ENCODE results near the gene SSR1.

SSR1 gene

DNA sequence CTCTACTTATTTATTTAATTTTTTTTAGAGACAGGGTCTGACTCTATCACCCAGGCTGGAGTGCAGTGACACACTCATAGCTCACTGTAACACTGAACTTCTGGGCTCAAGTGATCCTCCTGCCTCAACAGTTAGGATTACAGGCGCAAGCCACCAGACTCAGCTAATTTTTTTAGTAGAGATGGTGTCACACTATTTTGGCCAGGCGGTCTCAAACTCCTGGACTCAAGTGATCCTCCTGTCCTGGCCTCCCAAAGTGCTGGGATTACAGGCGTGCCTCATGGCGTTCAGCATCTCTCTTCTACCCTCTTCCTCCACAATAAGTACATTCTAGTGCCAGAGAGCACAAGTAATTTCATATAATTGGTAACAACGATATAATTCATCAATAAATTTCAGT, 5.5 kb downstream of the SSR1 start:
- DNase-seq (ENCODE audit: insufficient read length, low spot score) = no peak
- no peak for FAIRE-seq
- TF ChIP-seq POLR2A (IDR thresholded peaks at IDR 0.05; ENCODE audit: low read depth, low read length) (no peak), POLR2AphosphoS5 (IDR thresholded peaks at IDR 0.05; ENCODE audit: low read depth, low read length) (no peak), PAX5 (IDR thresholded peaks at IDR 0.05; ENCODE audit: insufficient read depth, low read length, severe bottlenecking) (no peak), TAF1 (IDR thresholded peaks at IDR 0.05; ENCODE audit: low read depth, low read length) (no peak), SPI1 (IDR thresholded peaks at IDR 0.05; ENCODE audit: low read depth, low read length) (no peak), POU2F2 (IDR thresholded peaks at IDR 0.05; ENCODE audit: low read depth, low read length) (no peak)

DNA sequence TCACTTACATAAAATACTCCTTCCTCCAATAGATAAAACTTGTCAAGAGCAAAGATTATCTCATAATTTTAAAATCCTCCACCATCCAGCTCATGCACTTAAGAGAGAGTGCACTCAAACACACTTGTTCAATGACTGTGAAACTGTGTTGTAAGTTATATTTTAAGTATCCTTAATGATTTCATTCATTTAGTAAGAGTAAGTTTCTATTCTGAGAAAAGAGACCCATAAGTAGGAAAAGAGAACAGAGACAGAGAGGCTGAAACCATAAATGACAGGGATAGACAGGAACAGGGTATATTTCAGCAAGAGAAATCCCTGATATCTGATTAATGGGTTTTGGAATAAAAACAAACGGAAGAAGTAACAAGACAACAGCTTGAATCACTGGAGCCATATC, 8.2 kb downstream of the SSR1 start:
- no peak for TF ChIP-seq PAX5 (IDR thresholded peaks at IDR 0.05; ENCODE audit: insufficient read depth, low read length, severe bottlenecking)
- no peak for TF ChIP-seq TAF1 (IDR thresholded peaks at IDR 0.05; ENCODE audit: low read depth, low read length)
- no peak for TF ChIP-seq POU2F2 (IDR thresholded peaks at IDR 0.05; ENCODE audit: low read depth, low read length)
- no peak for TF ChIP-seq POLR2A (IDR thresholded peaks at IDR 0.05; ENCODE audit: low read depth, low read length)
- TF ChIP-seq SPI1 (IDR thresholded peaks at IDR 0.05; ENCODE audit: low read depth, low read length) = no peak
- TF ChIP-seq POLR2AphosphoS5 (IDR thresholded peaks at IDR 0.05; ENCODE audit: low read depth, low read length) = no peak
- DNase-seq (ENCODE audit: insufficient read length, low spot score) (no peak), FAIRE-seq (no peak)

DNA sequence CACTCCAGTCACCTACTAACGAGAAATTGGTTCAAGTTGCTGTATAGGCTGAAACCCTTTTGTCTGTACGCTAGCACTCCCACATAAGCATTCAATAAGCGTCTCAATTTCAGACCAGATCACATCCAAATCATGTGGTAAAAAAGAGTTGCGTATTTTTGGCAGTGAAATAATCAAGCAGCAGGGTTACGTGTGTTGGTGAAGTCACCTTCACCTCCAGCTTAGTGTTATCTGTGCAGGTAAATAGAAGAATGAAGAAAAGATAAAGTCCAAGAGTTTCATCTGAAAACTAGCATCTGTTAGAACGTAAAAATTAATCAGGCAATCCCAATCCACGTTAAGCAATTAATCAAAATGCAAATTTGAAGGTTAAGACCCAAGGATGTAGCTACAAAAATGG, 11.3 kb downstream of the SSR1 start:
- TF ChIP-seq PAX5 (IDR thresholded peaks at IDR 0.05; ENCODE audit: insufficient read depth, low read length, severe bottlenecking) (no peak), POLR2A (IDR thresholded peaks at IDR 0.05; ENCODE audit: low read depth, low read length) (no peak), SPI1 (IDR thresholded peaks at IDR 0.05; ENCODE audit: low read depth, low read length) (no peak), POLR2AphosphoS5 (IDR thresholded peaks at IDR 0.05; ENCODE audit: low read depth, low read length) (no peak), POU2F2 (IDR thresholded peaks at IDR 0.05; ENCODE audit: low read depth, low read length) (no peak)
- no peak for FAIRE-seq
- no peak for DNase-seq (ENCODE audit: insufficient read length, low spot score)

DNA sequence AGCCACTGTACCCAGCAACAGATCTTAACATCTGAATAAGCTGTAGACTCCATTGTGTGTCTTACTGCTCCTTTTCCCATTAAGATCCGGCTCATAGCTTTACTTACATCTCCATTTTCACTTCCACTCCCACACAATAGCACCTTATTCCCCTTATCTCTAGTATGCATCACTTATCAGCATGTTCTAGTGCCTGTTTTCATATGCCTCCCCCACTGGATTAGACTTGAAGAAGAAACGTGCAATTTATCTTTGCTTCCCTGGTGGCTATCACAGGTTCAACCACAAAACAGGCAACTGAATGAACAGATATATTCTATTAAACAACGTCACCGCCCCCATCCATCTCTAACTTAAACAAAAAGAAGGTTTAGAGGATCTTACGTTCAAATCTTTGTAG, 12.1 kb downstream of the SSR1 start:
- DNase-seq (ENCODE audit: insufficient read length, low spot score) (no peak), FAIRE-seq (peak; percentile 33)
- TF ChIP-seq POU2F2 (IDR thresholded peaks at IDR 0.05; ENCODE audit: low read depth, low read length) = no peak
- no peak for TF ChIP-seq POLR2AphosphoS5 (IDR thresholded peaks at IDR 0.05; ENCODE audit: low read depth, low read length)
- TF ChIP-seq PAX5 (IDR thresholded peaks at IDR 0.05; ENCODE audit: insufficient read depth, low read length, severe bottlenecking) = no peak
- no peak for TF ChIP-seq SPI1 (IDR thresholded peaks at IDR 0.05; ENCODE audit: low read depth, low read length)

DNA sequence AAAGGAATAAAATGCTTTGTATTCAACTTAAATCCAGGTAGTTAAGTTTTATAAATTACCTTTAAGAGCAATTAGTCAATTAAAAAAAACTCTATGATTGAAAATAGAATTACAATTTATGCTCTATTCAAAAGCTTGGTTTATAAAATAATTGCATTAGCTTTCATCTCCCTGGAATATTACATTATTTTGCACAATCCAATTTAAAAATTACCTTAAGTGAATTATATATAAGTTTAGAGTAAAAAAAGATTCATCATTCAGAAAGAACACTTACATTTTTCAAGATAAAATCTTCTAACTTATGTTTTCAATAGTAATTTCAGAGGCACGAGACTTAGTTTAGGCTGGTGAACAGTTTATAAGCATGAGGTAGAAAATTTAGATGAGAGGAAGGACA, 14.9 kb downstream of the SSR1 start:
- TF ChIP-seq POLR2AphosphoS5 (IDR thresholded peaks at IDR 0.05; ENCODE audit: low read depth, low read length) = no peak
- no peak for FAIRE-seq
- DNase-seq (ENCODE audit: insufficient read length, low spot score) = no peak

DNA sequence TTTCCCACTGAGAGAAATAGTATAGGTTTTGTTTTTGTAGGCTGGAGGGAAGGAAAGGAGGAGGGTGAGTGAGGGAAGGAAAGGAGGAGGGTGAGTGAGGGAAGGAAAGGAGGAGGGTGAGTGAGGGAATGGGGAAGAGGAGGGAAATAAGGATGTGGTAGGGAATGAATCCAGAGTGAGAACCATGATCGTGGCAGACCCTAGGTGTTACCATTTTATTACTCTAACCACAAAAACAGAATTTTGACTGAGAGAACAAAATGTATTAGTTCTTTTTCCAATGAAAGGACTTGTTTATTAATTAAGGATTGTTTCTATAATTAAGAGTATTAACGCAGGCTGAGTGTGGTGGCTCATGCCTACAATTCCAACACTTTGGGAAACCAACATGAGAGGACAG, 16.4 kb downstream of the SSR1 start:
- FAIRE-seq (no peak), DNase-seq (ENCODE audit: insufficient read length, low spot score) (no peak)
- TF ChIP-seq POU2F2 (IDR thresholded peaks at IDR 0.05; ENCODE audit: low read depth, low read length) (no peak), PAX5 (IDR thresholded peaks at IDR 0.05; ENCODE audit: insufficient read depth, low read length, severe bottlenecking) (no peak), TAF1 (IDR thresholded peaks at IDR 0.05; ENCODE audit: low read depth, low read length) (no peak), POLR2A (IDR thresholded peaks at IDR 0.05; ENCODE audit: low read depth, low read length) (no peak), POLR2AphosphoS5 (IDR thresholded peaks at IDR 0.05; ENCODE audit: low read depth, low read length) (no peak), SPI1 (IDR thresholded peaks at IDR 0.05; ENCODE audit: low read depth, low read length) (no peak)

DNA sequence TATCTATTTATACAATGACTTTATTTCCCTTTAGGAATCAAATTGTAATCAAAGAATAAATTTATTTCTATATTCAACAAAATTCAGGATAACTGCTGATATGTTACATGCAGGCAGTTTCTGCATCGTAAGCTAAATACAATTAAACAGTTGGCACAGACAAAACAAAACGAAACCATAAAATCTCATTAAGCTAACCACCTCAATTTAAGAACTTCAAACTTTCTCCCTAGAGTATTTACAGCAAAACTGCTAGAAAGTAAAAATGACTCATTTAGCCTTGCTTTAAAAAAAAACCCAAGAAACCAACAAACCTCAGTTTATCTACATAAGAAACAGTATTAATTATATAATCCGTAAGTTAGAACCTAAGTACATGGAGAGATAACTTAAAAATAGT, 17.1 kb downstream of the SSR1 start:
- FAIRE-seq (no peak), DNase-seq (ENCODE audit: insufficient read length, low spot score) (no peak)
- no peak for TF ChIP-seq SPI1 (IDR thresholded peaks at IDR 0.05; ENCODE audit: low read depth, low read length)
- TF ChIP-seq POU2F2 (IDR thresholded peaks at IDR 0.05; ENCODE audit: low read depth, low read length) = no peak
- TF ChIP-seq PAX5 (IDR thresholded peaks at IDR 0.05; ENCODE audit: insufficient read depth, low read length, severe bottlenecking) = no peak
- no peak for TF ChIP-seq POLR2AphosphoS5 (IDR thresholded peaks at IDR 0.05; ENCODE audit: low read depth, low read length)
- TF ChIP-seq POLR2A (IDR thresholded peaks at IDR 0.05; ENCODE audit: low read depth, low read length) = no peak
- TF ChIP-seq TAF1 (IDR thresholded peaks at IDR 0.05; ENCODE audit: low read depth, low read length) = no peak

DNA sequence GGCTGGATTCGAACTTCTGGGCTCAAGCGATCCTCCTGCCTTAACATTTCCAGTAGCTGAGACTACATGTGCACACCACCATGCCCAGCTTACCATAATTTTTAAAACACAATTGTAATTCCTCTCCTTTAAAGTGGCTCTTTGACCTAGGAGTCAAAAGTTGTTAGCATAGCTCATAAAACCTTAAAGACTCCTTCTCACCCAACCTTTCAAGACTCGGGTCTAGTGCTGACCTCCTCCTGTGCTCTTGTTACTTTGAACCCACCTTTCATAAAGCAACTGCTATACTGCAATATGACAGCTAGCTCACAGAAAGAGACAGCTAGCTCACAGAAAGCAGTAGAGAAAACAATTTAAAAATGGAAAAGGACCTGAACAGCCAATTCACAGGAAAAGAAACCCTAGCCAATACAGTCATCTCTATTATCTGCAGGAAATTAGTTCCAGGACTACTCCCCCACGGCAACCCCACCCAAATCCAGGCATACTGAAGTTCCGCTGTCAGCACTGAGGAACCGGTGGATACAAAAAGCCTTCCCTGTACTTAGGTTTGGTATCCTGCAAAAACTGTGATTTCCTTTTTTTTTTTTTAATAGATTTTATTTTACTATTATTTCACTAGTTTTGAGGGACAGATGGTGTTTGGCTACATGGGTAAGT, 20.3 kb downstream of the SSR1 start:
- FAIRE-seq (no peak), DNase-seq (ENCODE audit: insufficient read length, low spot score) (no peak)
- no peak for TF ChIP-seq POLR2A (IDR thresholded peaks at IDR 0.05; ENCODE audit: low read depth, low read length)
- TF ChIP-seq POU2F2 (IDR thresholded peaks at IDR 0.05; ENCODE audit: low read depth, low read length) = no peak
- no peak for TF ChIP-seq TAF1 (IDR thresholded peaks at IDR 0.05; ENCODE audit: low read depth, low read length)
- TF ChIP-seq SPI1 (IDR thresholded peaks at IDR 0.05; ENCODE audit: low read depth, low read length) = no peak
- no peak for TF ChIP-seq POLR2AphosphoS5 (IDR thresholded peaks at IDR 0.05; ENCODE audit: low read depth, low read length)
- TF ChIP-seq PAX5 (IDR thresholded peaks at IDR 0.05; ENCODE audit: insufficient read depth, low read length, severe bottlenecking) = no peak

DNA sequence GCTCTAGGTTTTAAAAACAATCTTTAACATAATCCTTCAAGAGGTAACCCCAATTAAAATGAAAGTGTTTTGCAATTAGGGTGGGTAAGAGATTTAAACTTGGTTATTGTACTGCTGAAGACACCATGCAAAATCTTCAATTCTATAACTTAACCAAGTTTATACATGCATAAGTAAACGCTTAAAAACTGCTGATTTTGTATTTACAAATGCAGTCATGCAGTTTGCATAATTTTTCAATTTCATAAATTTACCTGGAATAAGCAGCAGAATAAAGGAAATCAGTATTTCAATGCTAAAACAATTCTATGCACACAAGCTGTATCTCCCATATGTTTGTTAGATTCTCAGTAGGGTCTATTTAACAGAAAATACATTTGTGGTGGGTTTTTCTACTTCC, 22.9 kb downstream of the SSR1 start:
- no peak for FAIRE-seq
- DNase-seq (ENCODE audit: insufficient read length, low spot score) = no peak
- TF ChIP-seq PAX5 (IDR thresholded peaks at IDR 0.05; ENCODE audit: insufficient read depth, low read length, severe bottlenecking) (no peak), POLR2A (IDR thresholded peaks at IDR 0.05; ENCODE audit: low read depth, low read length) (no peak), TAF1 (IDR thresholded peaks at IDR 0.05; ENCODE audit: low read depth, low read length) (no peak), POU2F2 (IDR thresholded peaks at IDR 0.05; ENCODE audit: low read depth, low read length) (no peak), SPI1 (IDR thresholded peaks at IDR 0.05; ENCODE audit: low read depth, low read length) (no peak), POLR2AphosphoS5 (IDR thresholded peaks at IDR 0.05; ENCODE audit: low read depth, low read length) (no peak)

DNA sequence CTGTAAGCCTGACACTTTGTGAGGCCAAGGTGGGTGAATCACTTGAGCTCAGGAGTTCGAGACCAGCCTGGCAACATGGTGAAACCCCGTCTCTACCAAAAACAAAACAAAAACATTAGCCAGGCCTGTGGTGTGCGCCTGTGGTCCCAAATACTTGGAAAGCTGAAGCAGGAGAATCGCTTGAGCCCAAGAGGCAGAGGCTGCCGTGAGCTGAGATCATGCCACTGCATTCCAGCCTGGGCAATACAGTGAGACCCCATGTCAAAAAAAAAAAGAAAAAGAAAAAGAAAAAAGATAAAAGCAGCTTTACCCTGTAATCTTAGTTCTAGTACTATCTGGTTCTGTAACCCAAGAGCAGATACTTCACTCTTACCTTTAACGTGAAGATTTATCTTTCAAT, 27.6 kb downstream of the SSR1 start:
- TF ChIP-seq POU2F2 (IDR thresholded peaks at IDR 0.05; ENCODE audit: low read depth, low read length) = no peak
- no peak for TF ChIP-seq TAF1 (IDR thresholded peaks at IDR 0.05; ENCODE audit: low read depth, low read length)
- no peak for TF ChIP-seq SPI1 (IDR thresholded peaks at IDR 0.05; ENCODE audit: low read depth, low read length)
- TF ChIP-seq POLR2A (IDR thresholded peaks at IDR 0.05; ENCODE audit: low read depth, low read length) = no peak
- DNase-seq (ENCODE audit: insufficient read length, low spot score) = no peak
- no peak for FAIRE-seq

All from GM12891 (cell line).